ENCODE measurements around the gene LAGE3. TPM values are rescaled to one million over a fixed set of nuclear protein-coding genes. Genes with fewer than 3 reads are reported as not detected.

The LAGE3 gene, protein sequence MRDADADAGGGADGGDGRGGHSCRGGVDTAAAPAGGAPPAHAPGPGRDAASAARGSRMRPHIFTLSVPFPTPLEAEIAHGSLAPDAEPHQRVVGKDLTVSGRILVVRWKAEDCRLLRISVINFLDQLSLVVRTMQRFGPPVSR
- 12.5 and 13.0 TPM in 2 replicates for total RNA-seq

DNA sequence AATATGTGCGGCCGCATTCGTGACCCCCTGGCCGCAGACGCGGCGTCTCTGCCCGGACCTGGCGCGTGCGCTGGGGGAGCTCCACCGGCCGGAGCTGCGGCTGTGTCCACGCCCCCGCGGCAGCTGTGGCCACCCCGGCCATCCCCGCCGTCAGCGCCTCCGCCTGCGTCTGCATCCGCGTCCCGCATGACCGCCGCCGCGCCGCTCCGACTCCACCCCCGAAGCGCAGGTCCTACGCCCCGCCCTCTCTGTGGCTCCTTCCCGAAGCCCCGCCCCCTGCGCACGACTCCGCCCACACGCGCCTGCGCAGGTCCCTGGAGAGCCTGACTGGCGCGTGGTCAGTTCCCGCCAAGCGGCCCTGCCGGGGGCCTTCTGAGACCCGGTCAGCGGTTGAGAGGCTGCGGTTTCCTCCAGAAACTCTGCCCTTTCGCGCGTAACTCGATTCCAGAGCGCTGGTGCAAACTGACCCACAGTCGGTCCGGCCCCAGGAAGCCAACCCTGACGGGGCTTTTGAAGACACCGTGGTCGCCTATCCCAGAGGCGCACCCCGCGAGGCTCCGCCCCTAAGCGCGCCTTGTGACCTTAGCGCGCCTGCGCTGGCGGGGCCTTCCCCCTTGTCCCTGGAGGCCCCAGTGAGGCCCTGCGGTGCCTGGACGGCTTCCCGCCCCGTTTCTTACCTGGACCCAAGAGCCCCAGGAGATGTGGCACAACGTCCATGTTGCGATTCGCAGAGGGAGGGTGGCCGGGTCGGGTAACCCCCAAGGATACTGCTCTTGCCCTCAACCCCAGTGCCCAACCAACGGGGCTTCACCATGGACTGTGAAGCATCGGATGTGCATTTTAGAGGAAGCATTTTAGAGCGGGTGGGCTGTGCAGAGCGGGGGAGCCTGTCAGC lies at the start of gene LAGE3:
TSS of gene LAGE3 (minus strand) at position 554 of the 895 bp plus-strand sequence. CDS start at position 188, 366 bp downstream.
- DNase-seq (ENCODE audit: low read depth, low spot score) = peak; percentile 51

DNA sequence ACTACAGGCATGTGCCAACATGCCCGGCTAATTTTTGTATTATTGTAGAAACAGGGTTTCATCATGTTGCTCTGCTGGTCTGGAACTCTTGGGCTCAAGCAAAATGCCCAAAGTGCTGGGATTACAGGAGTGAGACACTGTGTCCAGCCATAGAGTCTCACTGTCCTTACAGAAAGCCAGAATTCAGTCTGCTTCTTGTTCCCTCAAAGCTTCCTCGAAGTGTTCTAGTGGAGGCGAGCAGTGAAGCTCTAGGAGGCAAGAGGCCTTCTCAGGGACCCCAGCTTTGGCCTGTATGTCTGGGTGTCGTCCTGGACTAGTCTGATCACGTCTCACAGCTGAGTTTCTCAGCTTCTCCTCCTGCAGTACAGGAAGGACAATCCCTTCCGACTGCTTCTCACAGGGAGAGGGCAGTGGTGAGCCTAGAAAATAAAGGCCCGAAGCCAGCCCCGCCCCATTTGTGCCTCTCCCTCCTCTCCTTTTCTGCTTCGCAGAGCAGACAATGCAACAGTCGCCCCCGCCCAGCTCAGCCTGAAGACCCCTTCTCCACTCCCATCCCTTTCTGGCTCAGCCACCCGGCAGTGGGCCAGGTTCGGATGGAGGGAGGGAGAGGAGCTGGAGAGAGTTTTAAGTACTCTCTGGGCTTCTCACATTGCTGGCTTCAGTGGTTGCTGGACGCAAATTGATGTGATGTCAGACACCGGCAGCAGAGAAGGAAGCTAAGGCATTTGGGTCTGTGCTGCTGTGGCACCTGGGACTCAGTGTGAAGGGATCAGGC lies 48.0 kb upstream of the LAGE3 start:
- DNase-seq (ENCODE audit: low read depth, low spot score) = no peak

DNA sequence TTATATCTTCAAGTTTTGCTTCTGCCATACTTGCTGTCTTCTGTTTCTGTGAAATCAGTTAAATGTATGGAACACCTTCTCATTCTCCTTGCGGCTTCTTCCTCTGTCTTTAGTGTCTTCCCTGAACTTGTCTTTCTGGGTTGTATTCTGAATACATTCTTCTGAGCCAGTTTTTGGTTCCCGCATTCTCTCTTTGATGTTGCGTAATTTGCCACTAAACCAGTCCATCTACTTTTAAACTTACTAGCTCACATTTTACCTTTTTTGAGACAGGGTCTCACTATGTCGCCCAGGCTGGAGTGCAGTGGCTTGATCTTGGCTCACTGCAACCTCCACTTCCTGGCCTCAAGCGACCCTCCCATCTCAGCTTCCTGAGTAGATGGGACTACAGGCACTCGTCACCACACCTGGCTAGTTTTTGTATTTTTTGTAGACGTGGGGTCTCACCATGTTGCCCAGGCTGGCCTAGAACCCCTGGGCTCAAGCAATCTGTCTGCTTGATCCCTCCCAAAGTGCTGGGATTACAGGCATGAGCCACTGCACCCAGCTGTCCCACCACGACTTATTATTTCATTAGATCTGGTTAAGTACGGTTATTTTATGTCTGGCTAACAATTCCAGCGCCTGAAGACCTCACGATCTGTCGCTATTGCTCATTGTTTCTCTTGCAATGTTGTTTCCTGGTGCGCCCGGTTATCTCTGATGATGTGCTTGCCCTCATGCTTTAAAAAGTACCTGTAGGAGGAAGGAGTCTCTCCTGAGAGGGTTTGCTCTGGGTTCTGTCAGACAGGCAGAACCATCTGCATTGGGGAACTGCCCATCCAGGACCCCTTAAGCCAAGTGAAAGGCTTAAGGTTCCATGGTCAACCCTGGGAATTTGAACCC lies 46.8 kb upstream of the LAGE3 start:
- DNase-seq (ENCODE audit: low read depth, low spot score) = no peak

DNA sequence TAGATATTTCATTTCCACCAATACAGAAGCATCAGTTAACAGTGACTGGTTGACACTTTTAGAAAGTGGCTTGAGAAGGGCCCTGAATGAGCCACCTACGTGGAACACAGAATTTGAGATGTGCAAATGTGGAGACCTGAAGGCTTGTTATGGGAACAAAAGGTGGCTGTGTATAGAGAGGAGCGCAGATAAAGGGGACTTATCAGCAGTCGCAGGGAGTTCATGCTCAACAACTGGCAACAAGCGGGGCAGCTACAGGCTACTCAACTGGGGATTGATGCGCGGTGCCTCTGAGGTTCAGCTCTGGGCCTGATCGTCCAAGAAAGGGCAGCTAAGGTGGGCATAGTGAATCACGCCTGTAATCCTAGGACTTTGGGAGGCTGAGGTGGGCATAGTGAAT lies 40.3 kb upstream of the LAGE3 start:
- no peak for DNase-seq (ENCODE audit: low read depth, low spot score)

DNA sequence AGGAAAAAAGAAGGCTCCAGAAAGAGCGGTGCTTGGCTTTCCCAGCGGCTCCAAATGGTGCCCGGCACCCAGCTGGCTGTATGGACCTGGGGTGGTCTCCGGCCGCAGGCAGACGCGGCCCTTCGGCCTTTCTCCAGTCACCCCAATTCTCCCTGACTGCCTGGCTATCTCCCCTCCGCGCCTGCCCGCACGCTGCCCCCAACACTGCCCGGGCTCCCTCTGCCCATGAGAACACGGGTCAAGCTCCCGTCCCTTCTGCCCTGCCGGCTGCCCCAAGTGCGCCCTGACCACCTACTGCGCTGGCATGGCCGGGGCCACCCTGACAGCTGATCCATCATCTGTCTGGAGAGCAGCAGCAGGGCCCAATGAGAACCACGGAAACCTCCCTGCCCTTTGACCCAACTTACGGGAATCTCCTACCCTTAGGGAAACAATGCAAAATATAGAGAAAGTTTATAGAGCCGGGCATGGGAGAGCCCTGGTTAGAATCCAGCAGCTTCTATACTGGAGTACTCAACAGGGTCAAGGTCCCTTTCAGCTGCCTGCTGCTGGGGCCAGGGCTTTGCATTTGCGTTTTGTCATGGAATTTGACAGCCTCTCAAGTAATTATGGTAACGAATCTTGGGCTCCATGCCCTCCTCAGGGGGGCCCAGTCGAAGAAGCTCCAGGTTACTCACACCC lies 38.2 kb upstream of the LAGE3 start:
- DNase-seq (ENCODE audit: low read depth, low spot score) = no peak

DNA sequence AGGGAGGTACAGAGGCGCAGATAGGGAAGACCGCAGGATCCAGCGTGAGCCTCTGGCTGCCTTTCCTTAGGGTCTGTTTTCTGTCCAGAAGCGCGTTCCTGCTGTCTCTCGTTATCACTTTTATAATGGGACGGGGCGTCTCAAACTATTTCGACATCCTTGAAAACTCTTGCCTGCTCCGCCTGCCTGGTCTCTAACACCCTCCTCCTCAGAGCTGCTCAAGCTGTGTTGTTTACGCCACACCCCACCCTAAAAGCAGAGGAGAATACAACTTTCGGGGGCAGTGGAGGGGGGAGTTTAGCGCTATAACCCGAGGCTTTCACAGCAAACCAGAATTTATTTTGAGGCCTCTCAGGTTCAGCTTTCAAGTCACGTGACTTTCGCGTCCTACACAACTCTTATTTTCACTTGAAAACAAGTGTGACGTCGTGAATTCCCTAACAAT lies 37.6 kb upstream of the LAGE3 start:
- DNase-seq (ENCODE audit: low read depth, low spot score) = no peak

DNA sequence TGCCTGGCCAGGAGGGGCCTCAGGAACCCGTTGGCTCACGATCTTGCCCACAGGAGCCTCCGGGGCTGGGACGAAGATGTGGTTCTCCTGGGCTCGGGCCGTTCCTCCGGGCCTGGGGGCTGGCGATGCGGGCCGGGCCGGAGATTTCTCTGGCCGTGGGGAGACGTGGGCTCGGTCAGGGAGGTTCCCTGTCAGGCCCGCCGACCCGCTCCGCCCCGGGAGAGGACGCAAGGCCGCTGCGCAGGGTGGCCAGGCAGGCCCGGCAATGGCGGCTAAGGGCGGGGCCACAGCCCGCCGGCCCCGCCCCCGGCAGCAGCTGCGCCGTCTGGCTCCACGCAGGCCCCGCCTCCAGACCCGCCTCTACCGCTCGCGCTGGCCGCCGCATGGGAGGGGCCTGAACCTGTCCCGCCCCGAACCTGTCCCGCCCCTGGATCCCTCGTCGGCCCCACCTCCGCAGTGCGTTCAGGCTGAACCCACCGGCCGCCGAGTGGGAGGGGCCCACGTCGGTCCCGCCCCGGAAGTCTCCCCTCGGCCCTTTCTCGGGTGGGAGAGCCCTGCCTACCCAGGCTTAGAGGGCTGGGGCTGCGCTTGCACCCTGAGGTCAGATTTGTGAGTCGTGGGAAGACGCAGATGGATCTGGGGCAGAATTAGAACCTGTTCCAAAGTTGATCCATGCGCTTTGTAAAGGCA lies 37.0 kb upstream of the LAGE3 start, which contains the start of gene FAM3A:
TSS of gene FAM3A (minus strand) at position 267 of the 690 bp plus-strand sequence. CDS start 460 bp downstream, outside the sequence.
- DNase-seq (ENCODE audit: low read depth, low spot score) = peak; percentile 63

DNA sequence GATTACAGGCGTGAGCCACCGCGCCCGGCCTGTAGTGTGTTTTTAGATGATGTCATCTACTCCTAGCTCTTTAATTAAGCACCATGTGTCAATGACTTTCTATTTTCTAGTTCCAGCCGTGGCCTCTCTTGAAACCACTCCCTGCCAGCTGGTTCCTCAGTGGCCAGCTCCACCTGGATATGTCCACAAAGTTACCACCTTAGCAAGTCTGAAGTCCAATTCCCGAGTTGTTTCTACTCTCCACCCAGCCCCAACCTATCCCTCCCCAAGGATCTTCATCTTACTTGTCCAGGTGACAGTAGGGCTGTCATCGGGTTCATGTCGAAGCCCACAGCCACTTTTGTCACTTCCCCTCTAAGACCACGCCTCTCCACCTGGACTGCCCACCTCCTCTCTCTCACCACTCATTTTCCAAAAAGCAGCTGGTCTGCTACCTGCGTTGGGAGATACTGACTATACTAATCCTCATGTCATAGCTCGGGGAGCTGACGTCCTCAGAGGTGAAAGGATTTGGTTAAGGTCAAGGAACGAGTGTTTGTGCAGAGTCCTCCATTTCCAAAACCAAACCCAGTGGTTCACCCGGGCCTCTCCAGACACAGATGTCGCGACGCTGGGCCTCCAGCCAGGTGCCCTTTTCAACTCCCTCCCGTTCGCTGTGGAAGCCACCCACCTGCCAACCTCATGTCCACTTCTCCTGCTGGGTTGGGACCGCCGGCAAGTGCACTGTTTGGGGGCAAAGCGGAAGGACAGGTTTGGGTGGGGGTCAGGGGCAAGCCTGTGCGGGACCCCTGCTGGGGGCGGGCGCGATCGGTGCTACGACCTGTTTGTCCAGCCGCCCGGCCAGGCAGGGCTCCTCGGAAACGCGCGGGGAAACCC lies 36.2 kb upstream of the LAGE3 start:
- DNase-seq (ENCODE audit: low read depth, low spot score) = no peak

DNA sequence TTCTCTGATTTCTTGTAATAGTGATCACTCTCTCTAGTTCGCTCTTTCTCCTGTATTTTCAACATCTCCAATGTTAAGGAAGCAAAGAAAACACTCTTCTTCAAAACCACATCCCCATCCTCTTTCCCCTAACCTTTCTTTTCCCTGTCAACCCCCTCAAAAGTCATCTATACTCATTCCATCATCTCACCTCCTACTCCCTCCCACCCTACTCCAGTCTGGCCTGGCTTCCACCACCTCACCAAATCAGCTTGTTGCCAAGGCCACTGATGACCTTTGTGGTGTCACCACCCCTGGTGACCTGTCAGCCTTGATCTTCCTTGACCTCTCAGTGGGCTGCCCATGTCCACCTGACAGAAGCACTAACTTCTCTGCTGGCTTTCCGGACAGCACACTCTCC lies 34.6 kb upstream of the LAGE3 start:
- DNase-seq (ENCODE audit: low read depth, low spot score) = no peak

DNA sequence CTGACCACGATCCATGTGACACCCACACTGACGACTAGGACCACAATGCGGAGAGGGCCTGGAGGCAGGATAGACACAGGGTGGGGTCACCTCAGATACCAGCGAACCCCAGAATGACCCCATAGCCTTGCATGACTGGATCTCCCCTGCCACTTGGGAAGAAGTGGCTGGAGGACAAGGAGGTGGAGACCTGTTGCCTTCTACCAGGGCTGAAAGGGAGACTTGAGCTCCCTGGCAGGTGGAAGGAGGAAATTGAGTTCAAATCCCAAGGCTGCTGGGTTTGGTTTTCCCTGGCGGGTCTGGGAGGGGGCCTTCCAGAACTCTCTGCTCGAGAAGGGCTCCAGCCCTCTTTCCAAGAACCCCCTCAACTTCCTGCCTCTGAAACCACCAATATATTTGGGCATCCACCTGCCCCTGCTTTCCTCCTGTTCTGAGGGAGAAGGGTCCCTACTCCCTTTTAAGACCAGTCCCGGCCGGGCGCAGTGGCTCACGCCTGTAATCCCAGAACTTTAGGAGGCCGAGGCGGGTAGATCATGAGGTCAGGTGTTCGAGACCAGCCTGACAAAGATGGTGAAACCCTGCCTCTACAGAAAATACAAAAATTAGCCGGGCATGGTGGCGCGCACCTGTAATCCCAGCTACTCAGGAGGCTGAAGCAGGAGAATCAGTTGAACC lies 33.9 kb upstream of the LAGE3 start:
- DNase-seq (ENCODE audit: low read depth, low spot score) = no peak

DNA sequence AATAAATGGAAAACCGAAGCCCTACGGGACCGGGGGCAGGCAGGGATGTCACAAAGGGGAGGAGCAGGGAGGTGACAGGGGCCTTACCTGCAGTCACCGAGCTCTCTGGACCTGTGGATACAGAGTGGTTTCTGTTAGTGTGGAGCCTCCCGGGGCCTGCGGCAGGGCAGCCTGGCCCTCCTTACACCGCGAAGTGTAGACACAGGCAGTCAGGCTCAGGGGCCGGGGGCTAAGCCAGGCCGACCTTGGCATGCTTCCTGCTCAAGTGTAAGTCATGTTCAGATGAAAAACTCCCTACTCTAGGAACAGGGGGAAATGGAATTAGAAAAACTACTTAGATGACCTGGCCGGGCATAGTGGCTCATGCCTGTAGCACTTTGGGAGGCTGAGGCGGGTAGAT lies 32.7 kb upstream of the LAGE3 start:
- no peak for DNase-seq (ENCODE audit: low read depth, low spot score)

DNA sequence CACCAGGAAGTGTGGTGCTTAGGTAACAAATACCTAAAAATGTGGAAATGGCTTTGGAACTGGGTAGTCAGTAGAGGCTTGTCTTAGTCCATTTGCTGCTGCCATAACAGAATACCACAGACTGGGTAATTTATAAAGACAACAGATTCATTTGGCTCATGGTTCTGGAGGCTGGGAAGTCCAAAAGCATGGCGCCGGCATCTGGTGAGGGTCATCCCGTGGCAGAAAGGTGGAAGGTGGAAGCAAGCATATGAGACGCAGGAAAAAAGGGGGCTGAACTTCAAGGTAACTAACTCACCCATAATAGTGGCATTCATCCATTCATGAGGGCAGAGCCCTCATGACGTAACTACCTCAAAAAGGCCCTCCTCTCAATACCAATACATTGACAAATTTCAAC lies 30.4 kb upstream of the LAGE3 start:
- DNase-seq (ENCODE audit: low read depth, low spot score) = no peak

DNA sequence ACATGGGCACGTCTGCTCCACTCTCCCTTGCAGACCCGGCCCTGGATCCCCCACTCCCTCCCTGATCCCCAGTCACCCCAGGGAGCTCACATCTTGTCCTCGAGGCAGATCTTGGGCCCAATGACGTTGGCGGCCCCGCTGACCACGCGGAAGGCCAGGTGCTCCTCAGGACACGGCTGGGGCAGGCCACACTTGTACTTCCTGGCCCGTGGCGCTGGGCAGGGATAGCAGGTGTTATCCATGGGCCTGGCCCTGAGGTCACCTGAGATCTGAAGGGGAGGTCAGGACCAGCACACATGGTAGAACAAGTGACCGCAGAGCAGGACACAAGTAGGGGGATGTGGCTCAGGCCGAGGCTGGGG lies 29.3 kb upstream of the LAGE3 start:
- DNase-seq (ENCODE audit: low read depth, low spot score) = no peak

DNA sequence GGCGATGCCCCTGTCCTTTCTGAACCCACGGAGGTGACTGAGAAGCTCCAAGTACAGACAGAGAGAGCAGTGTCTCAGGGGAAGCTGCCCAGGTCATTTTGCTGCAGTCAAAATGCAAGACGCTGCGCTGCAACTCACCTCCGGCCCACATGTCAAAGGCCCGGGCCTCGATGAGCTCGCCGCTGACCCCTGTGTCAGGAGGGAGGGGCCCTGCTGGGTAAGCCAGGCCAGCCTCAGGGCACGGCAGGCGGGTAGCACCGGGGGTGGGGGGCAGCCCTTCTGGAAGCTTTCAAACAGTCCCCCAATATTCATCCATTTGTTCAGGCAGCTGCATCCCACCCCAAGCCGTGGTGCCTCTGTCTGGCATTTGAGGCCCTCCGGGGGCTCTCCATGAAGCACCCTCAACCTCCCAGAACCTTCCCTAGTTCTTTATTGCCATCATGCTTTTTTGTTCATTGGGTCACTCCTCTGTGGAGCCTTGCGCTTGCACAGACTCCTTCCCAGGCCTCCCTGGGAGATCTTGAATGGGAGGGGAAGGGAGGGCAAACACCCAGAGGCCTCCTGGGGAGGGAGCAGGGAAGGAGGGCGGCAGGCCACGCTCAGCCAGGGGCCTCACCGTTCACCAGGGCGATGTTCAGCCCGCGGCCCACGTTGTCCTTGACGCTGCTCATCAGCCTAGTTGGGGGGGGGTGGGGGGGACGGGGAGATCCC lies 28.7 kb upstream of the LAGE3 start:
- DNase-seq (ENCODE audit: low read depth, low spot score) = no peak

DNA sequence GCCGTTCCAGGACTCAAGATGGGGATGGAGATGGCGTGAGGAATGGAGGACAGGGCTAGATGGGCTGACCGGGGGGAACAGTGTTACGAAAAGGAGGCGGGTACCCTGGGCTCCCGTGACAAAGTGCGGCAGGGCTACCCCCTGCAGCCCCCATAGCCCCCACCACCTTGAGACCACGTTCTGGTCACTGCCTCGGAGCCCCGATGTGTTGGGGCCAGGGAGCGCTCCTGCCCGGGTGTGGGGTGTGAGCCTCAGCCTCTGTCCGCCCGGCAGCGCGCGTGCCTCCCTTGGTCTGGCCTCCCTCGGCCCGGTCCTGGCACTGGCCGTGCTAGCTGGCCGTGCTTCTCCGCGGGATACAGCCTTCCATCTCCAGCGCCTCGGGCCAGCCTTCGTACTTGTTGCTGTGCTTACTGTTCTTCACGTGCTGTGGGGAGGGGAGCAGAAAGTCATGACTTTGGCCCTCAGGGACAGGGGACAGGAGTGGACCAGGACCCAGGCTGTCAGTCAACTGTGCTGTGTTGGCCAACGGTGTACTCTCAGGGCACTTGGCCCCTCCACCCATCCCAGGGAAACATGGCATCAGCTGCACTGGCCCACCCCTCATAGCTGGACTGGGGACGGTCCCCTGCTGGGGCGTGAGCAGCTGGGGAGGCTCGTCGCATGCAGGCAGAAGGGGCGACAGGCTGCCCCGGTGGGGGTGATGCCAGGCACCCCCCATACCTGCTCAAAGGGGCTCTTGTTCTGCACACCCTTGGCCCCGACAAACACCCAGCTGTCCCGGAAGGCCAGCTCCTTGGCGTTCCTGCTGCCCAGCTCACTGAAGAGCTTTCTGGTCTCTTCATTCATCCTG lies 27.6 kb upstream of the LAGE3 start:
- DNase-seq (ENCODE audit: low read depth, low spot score) = no peak

DNA sequence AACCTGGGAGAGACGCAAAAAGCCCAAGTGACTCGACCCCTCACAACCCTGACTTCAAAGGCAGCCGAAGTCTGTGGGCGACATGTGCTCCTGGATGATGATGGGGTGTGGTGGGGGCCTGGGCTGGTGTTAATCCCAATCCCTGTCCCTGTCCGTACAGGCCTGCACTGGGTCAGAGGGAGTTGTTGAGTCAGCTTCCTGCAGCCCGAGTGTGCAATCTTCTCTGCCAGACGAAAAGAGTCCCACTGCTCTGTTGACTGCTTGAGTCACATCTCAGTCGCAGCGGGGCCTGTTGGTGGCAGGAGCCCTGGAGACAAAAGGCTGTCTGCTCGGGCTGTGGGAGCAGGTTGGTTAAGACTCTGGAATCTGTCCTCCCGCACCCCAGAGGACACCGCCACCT lies 26.7 kb upstream of the LAGE3 start:
- DNase-seq (ENCODE audit: low read depth, low spot score) = no peak

DNA sequence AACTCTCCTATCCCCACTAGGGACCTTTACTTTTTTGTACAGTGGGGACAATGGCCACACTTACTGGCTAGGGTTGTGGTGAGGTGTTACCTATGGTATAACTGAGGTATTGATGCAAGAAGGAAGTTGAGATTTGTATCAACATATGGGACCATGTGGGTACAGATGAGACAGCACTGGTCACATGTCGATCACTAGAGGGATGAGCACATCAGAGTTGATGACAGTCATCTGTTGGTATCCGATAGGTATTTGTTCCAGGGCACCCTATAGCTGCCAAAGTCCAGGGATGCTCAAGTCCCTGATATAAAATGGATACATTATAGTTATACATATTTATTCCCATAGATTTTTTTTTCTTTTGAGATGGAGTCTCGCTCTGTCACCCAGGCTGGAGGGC lies 23.9 kb upstream of the LAGE3 start:
- no peak for DNase-seq (ENCODE audit: low read depth, low spot score)
